SU-DHL-6 (cell line): ENCODE data around the gene ITPKC.

Experiments
- EZH2phosphoT487 ChIP-seq: fragments of 200-600 bp; sonication (generic), shearing (Covaris generic); conservative IDR thresholded peaks from 2 replicates; pipeline ENCODE4 v1.6.1; 2018; ENCODE audit warnings: mild to moderate bottlenecking, antibody characterized with exemption, low read length, moderate library complexity, mixed read lengths
- TF ChIP-seq, protein P1 (sequence below): fragments of 200-600 bp; sonication (generic); IDR thresholded peaks from one replicate; pipeline ENCODE4 v1.5.1; 2017; ENCODE audit warnings: antibody characterized with exemption, mild to moderate bottlenecking, low read length, moderate library complexity; ENCODE audit not compliant: insufficient read depth, poor library complexity, severe bottlenecking

DNA sequence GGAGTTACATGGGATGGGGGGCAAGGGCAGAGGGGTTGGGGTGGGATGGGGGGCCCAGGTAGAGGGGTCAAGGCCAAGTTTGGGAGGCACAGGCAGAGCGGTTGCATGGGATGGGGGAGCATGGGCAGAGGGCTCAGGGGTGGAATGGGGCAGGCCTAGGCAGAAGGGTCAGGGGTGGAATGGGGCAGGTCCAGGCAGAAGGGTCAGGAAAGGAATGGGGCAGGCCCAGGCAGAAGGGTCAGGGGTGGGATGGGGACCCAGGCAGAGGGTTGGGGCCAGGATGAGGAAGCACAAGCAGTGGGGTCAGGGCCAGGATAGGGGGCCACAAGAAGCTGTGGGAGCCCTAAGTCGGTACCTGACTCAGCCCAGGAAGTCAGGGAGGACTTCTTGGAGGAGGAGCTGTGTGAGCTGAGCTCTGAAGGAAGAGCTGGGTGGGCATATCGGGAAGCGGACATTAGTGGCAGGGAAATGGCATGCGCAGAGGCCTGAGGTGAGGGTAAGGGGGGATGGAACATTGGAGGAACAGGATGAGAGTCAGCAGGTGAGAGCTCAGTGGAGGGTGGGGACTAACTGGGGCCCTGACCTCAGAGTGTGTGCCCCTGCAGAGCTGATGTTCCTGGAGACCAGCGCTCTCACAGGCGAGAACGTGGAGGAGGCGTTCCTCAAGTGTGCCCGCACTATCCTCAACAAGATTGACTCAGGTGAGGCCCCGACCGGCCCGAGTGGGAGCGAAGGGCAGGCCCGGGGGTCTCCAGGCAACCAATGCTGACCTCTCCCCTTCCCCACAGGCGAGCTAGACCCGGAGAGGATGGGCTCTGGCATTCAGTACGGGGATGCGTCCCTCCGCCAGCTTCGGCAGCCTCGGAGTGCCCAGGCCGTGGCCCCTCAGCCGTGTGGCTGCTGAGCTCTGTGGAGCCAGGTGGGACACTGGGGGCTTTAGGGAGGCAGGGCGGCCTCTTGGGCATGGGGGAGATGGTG lies 69.4 kb downstream of the ITPKC start:
- TF ChIP-seq, protein P1, sequence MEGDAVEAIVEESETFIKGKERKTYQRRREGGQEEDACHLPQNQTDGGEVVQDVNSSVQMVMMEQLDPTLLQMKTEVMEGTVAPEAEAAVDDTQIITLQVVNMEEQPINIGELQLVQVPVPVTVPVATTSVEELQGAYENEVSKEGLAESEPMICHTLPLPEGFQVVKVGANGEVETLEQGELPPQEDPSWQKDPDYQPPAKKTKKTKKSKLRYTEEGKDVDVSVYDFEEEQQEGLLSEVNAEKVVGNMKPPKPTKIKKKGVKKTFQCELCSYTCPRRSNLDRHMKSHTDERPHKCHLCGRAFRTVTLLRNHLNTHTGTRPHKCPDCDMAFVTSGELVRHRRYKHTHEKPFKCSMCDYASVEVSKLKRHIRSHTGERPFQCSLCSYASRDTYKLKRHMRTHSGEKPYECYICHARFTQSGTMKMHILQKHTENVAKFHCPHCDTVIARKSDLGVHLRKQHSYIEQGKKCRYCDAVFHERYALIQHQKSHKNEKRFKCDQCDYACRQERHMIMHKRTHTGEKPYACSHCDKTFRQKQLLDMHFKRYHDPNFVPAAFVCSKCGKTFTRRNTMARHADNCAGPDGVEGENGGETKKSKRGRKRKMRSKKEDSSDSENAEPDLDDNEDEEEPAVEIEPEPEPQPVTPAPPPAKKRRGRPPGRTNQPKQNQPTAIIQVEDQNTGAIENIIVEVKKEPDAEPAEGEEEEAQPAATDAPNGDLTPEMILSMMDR, result no peak
- no peak for TF ChIP-seq EZH2phosphoT487
